ENCODE results near the gene ALS2CL.

The ALS2CL gene

DNA sequence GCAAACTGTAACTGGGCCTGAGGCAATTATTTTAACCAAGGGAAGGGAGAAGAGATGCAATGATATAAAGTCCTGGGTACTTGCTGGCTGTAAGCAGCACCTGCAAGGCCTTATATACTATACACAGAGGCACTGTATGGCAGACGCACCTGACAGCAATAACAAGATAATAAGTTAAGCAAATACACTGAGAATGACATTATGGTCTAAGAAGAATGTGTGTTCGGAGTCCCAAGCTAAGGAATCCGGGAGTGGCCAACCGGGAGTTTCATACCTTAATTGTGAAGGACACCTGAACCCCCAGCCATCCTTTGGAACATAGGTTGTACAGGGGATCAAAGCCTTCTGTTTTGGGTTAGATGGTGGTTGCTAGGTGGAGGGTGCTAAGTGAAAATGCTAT, 67.4 kb downstream of the ALS2CL start:
- Mint-ChIP-seq H3K4me3 (no peak overlapping the region), H3K9me3 (no peaks in the 10 kb centered on the region), H3K36me3 (ENCODE audit: insufficient read depth) (no peaks in the 10 kb centered on the region), H3K27me3 (peaks cover 0 to 6% of the 10 kb centered on the region in 2 donors), H3K4me1 (ENCODE audit: low read depth in 2 of 2) (peaks cover 10 to 13% of the 10 kb centered on the region in 2 donors), H3K27ac (no peak overlapping the region)
- DNase-seq (no peak), ATAC-seq (replicated peaks) (no peak)

DNA sequence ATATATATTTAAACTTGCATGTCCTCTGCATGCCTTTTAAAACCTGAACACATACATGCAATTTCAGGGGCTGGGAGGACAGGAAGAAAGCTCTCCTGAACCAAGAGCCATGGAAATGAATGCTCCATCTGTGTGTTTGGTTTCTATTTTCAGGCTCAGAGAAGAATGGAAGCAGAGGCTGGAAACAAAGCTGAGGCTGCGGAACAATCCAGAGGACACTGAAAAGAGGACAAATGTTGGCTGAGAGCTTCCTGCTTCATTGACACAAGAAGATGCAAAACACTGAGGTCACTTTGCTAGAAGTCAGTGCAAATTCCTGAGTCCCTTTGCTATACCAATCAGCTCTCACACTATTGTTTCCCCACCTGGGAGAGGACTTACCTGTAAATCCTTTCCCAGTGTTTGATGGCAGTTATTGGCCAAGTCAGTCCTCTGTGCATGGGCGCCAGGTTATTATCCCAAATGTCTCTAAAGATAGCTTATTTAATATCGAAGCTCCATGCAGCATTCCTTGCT, 68.4 kb downstream of the ALS2CL start:
- Mint-ChIP-seq H3K4me1 (ENCODE audit: low read depth in 2 of 2) (peaks cover 7 to 9% of the 10 kb centered on the region in 2 donors), H3K36me3 (ENCODE audit: insufficient read depth) (no peaks in the 10 kb centered on the region), H3K9me3 (no peaks in the 10 kb centered on the region), H3K4me3 (no peak overlapping the region), H3K27me3 (peaks cover 8 to 11% of the 10 kb centered on the region in 2 donors), H3K27ac (no peak overlapping the region)
- DNase-seq: no peak
- no peak for ATAC-seq (replicated peaks)

DNA sequence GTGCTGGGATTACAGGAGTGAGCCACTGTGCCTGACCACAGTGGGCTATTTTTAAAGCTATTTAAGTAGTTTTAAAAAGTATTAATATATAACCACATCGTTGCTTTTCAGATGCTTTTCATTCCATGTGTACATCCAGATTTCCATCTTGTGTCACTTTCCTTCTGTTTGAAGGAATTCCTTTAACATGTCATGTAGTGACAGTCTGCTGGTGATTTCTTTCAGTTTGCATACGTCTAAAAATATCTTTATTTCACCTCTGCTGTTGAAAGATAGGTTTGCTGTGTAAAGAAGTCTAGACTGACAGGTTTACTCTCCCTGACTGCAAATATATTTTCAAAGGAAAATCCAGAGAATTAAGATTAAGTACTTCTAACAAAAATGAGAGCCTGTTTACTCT, 68.9 kb downstream of the ALS2CL start:
- ATAC-seq (replicated peaks) (no peak), DNase-seq (no peak)
- no peak overlapping the region for H3K27ac Mint-ChIP-seq

DNA sequence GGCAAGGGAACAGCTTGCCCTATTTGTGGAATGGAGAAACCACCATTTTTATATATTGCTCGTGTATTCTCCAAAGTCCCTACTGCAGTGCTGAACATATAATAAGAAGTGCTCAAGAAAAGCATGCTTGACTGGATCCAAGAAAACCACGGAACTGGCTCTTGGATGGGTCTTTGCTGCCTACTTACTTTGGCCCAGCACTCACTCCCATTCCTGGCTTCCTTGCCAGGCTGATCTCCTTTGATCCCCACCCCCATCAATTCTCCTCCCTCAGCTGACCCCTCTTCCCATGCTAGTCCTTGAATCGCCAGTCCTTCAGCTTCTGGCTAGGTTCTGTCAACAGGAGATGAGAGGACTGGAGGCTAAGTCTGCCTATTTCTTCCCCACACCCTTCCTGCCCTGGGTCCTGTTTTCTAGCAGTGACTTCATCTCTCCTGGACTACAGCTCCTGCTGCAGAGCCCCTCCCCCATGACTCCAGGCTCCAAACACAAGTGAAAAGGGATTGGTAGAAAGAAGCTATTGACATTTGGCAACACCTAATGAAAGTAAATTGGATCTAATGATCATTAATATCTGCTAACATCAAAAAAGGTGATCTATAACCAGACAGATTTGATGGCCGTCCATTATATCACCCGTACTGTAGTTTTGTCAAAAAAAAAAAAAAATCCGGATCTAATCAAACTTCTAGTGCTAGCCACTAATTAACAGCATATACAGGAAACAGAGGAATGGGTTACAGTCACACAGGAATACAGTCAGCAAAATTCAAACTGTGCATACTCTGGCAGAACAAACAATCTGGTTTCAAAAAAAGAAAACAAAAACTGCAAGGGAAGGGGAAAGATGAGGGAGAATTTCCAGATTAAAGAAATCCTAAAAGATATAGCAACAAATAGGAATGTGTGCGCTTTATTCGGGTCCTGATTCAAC, 73.4 kb downstream of the ALS2CL start:
- DNase-seq (no peak), ATAC-seq (replicated peaks) (no peak)
- H3K9me3 Mint-ChIP-seq: no peaks in the 10 kb centered on the region
- H3K27me3 Mint-ChIP-seq: peaks cover 45 to 55% of the 10 kb centered on the region in 2 donors
- no peak overlapping the region for H3K4me3 Mint-ChIP-seq
- no peaks in the 10 kb centered on the region for H3K4me1 Mint-ChIP-seq (ENCODE audit: low read depth in 2 of 2)
- H3K27ac Mint-ChIP-seq: no peak overlapping the region
- no peaks in the 10 kb centered on the region for H3K36me3 Mint-ChIP-seq (ENCODE audit: insufficient read depth)

More for the DNA sequence above, 68.9 kb downstream of the ALS2CL start:
- Mint-ChIP-seq H3K9me3 (no peaks in the 10 kb centered on the region), H3K4me1 (ENCODE audit: low read depth in 2 of 2) (peaks cover 3 to 5% of the 10 kb centered on the region in 2 donors), H3K4me3 (no peak overlapping the region), H3K27me3 (peaks cover 13 to 16% of the 10 kb centered on the region in 2 donors), H3K36me3 (ENCODE audit: insufficient read depth) (no peaks in the 10 kb centered on the region)

Data from effector memory CD8-positive, alpha-beta T cell (primary cell).